Measurements from ENCODE around the gene RPS6KC1. TPM values are rescaled to one million over a fixed set of nuclear protein-coding genes. Genes with fewer than 3 reads are reported as not detected.

RPS6KC1 gene
- total RNA-seq, 4 donors from 2014 or later: 16.1 to 22.6 (median 21.4) TPM

DNA sequence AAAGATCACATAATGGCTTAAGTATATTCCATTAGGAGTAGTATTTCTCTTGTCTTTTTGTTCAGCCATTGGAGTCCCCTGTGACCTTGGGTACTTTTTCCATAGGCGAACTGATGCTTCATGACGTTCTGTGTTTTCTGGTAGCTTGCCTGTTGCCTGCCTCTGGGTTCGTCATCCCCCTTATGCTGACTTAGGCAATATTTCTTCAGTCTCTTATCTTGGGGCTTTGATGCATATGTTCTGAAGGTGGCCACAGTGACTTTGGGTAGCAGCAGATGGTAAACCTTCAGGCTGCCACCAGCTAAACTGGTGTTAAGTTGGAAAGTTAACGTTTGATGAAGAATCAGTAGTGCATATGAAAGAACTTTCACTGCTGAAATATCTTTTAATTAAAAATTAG lies 170.2 kb downstream of the RPS6KC1 start:
- TF ChIP-seq, protein P1, sequence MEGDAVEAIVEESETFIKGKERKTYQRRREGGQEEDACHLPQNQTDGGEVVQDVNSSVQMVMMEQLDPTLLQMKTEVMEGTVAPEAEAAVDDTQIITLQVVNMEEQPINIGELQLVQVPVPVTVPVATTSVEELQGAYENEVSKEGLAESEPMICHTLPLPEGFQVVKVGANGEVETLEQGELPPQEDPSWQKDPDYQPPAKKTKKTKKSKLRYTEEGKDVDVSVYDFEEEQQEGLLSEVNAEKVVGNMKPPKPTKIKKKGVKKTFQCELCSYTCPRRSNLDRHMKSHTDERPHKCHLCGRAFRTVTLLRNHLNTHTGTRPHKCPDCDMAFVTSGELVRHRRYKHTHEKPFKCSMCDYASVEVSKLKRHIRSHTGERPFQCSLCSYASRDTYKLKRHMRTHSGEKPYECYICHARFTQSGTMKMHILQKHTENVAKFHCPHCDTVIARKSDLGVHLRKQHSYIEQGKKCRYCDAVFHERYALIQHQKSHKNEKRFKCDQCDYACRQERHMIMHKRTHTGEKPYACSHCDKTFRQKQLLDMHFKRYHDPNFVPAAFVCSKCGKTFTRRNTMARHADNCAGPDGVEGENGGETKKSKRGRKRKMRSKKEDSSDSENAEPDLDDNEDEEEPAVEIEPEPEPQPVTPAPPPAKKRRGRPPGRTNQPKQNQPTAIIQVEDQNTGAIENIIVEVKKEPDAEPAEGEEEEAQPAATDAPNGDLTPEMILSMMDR (IDR thresholded peaks at IDR 0.05): no peak
- ATAC-seq (ENCODE audit: low FRiP score): no peak
- DNase-seq (ENCODE audit: low spot score): no peak

DNA sequence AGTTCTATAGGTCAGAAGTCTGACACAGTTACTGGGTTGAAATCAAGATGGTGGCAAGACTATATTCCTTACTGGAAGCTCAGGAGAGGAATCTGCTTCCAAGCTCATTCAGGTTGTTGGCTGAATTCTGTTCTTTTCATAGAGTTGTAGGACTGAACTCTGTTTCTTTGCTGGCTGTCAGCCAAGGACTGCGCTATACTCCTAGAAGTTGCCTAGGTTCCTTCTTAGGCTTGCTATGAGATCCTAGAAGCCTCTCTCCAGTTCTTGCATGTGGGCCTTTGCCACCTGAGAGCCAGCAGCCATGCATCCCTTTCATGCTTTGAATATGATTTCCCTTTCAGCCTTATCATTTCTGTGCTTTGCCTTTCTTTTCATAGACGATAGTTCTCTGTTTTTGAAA lies 176.4 kb downstream of the RPS6KC1 start:
- no peak for ATAC-seq (ENCODE audit: low FRiP score)
- no peak for DNase-seq (ENCODE audit: low spot score)
- TF ChIP-seq, protein P1 (IDR thresholded peaks at IDR 0.05): no peak

DNA sequence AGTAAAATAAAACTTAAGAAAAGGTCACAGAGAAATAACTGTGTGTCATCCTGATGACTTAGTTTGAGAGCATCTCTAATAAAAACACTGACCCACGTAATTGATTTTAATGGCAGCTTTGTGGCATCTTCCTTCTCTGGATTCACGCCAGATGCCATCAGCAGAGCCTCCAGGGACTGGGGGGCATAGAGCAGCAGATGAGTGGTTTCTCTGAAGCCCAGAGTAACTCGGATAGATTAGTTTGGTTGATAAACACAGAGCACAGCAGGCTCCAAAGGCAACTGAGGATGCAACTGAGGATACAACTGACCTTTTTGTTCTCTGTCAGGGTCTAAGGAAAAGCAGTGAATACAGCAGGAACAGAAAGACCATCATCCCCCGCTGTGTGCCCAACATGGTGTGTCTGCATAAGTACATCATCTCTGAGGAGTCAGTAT lies 180.8 kb downstream of the RPS6KC1 start:
- TF ChIP-seq, protein P1 (IDR thresholded peaks at IDR 0.05): no peak
- ATAC-seq (ENCODE audit: low FRiP score): no peak
- DNase-seq (ENCODE audit: low spot score): no peak

DNA sequence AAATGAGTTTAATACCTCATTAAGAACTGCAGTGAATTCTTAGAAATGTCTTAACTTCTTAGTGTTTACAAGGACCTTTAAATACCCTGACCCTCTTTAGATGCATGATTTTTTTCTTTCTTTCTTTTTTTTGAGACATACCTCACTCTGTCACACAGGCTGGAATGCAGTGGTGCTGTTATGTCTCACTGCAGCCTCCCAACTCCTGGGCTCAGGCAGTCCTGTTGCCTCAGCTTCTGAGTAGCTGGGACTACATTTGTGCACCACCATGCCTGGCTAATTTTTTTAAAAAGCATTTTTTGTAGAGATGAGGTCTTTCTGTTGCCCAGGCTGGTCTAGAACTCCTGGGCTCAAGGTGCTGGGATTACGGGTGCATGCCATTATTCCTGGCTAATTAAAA lies 191.8 kb downstream of the RPS6KC1 start:
- DNase-seq (ENCODE audit: low spot score) (no peak), ATAC-seq (ENCODE audit: low FRiP score) (no peak)
- TF ChIP-seq, protein P1 (IDR thresholded peaks at IDR 0.05): no peak

DNA sequence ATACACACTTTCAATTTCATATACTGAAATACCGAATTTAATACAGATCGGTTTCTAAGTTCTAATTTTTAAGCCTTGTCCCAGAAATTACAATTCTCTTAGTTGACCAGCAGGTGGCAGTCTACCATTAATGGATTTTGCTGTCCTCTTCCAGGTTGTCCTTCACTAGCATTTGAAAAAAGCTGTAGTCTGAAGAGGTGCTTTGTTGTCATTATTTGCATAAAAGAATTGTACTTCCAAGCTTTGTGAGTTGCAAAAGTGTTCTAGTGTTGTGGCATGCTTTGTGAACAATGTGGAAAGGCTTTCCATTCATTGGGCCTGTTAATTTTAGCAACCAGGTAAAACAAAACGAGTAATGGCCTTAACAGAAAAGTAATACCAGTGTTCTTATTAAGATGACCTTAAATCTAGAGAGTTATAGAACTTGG lies 193.6 kb downstream of the RPS6KC1 start:
- ATAC-seq (ENCODE audit: low FRiP score) (no peak), DNase-seq (ENCODE audit: low spot score) (no peak)
- TF ChIP-seq, protein P1 (IDR thresholded peaks at IDR 0.05): no peak

DNA sequence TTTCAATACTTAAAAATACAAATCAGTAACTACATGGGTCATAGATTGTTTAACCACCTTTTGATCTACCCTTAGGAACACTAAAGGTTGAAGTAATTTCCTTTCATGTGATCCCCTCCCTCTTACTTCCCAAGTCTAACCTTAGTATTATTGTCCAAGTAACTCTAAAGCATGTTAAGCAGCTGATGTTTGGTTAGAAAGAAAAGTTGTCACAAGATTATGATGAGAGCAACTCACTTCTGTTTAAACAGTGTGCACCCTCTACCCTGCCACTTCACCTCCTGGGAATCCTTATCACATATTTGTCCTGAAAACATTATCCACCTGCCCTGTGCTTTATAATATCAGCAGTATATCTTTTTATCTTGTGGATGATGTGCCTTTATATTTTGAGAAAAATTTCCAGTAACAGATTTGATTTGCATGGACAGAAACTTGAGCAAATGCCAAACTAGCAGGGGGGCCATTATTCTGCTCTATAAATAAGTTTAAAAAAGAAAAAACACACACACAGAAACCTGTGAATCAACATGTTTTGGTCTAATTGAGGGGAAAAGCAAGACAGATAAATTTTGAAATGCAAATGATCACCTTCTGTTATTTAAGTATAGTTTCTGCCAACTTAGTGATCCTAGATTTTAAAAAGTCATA lies 194.3 kb downstream of the RPS6KC1 start:
- no peak for ATAC-seq (ENCODE audit: low FRiP score)
- TF ChIP-seq, protein P1 (IDR thresholded peaks at IDR 0.05): no peak
- no peak for DNase-seq (ENCODE audit: low spot score)

DNA sequence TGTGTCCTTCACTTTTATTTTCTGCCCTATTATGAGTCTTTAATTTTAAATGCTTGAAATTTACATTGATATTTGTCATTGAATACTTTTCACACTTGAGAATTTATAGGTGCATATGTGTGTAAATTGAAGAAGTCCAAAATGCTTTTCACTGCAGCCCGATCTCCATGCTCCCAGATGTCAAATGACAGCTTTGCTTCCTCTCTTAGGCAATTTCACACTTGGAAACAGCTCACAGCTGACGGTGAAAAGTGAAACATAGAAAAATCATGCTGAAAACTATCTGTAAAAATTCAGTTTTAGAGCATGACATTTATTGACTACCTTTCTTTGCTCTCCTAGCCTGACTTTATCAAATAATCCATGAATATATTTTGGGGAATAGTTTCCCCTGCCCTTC lies 196.0 kb downstream of the RPS6KC1 start:
- ATAC-seq (ENCODE audit: low FRiP score) (no peak), DNase-seq (ENCODE audit: low spot score) (no peak)

More for the DNA sequence above, 196.0 kb downstream of the RPS6KC1 start:
- TF ChIP-seq, protein P1 (IDR thresholded peaks at IDR 0.05): no peak
